ENCODE data around the gene GFRAL. TPM values are rescaled to one million over a fixed set of nuclear protein-coding genes. Genes with fewer than 3 reads are reported as not detected.

The GFRAL gene
- total RNA-seq = not detected in 2 replicates

GRCh38 chr6:55327169-55327568, at the start of gene GFRAL:
GFRAL (plus strand) TSS chr6:55327469; CDS start chr6:55327555, 86 bp downstream.

Other genes starting within 250 kb of the GFRAL start
- not detected in 2 replicates for gene HCRTR2, start 153.0 kb upstream of the GFRAL start, total RNA-seq